ENCODE results near the gene HDAC8.
A peak's percentile ranks its signal among the peaks of the same experiment; 100 is the strongest.

HDAC8 gene

GRCh38 chrX:72358313-72358712 lies 214.3 kb downstream of the HDAC8 start:
- no peak overlapping the region for H3K4me3 ChIP-seq (ENCODE audit: control insufficient read depth, low read depth, low read length)
- DNase-seq (ENCODE audit: low read depth) = no peak
- TF ChIP-seq, protein P1, sequence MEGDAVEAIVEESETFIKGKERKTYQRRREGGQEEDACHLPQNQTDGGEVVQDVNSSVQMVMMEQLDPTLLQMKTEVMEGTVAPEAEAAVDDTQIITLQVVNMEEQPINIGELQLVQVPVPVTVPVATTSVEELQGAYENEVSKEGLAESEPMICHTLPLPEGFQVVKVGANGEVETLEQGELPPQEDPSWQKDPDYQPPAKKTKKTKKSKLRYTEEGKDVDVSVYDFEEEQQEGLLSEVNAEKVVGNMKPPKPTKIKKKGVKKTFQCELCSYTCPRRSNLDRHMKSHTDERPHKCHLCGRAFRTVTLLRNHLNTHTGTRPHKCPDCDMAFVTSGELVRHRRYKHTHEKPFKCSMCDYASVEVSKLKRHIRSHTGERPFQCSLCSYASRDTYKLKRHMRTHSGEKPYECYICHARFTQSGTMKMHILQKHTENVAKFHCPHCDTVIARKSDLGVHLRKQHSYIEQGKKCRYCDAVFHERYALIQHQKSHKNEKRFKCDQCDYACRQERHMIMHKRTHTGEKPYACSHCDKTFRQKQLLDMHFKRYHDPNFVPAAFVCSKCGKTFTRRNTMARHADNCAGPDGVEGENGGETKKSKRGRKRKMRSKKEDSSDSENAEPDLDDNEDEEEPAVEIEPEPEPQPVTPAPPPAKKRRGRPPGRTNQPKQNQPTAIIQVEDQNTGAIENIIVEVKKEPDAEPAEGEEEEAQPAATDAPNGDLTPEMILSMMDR (IDR thresholded peaks at IDR 0.05; ENCODE audit: control insufficient read depth, insufficient read depth, low read depth, low read length, missing control alignments) = no peak

DNA sequence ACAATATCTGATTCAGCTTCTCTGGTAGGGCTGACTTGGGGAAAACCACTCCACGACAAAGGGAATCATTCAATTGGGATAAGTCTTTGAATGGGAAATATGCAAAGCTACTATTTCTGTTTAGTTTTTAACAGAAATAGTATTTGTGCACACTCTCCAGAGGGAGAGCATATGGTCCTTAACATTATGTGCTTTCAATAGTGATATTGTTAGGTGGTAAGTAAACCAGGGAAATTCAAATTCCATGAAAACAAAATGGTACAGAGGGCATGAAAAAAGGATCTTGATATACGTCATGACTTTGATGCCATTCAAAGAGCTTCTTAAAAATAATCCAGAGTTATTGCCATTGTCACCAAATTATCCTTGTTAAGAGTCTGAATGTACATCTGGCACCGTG lies 219.9 kb downstream of the HDAC8 start:
- TF ChIP-seq, protein P1 (IDR thresholded peaks at IDR 0.05; ENCODE audit: control insufficient read depth, insufficient read depth, low read depth, low read length, missing control alignments) = no peak
- no peak overlapping the region for H3K4me3 ChIP-seq (ENCODE audit: control insufficient read depth, low read depth, low read length)
- DNase-seq (ENCODE audit: low read depth) = no peak

DNA sequence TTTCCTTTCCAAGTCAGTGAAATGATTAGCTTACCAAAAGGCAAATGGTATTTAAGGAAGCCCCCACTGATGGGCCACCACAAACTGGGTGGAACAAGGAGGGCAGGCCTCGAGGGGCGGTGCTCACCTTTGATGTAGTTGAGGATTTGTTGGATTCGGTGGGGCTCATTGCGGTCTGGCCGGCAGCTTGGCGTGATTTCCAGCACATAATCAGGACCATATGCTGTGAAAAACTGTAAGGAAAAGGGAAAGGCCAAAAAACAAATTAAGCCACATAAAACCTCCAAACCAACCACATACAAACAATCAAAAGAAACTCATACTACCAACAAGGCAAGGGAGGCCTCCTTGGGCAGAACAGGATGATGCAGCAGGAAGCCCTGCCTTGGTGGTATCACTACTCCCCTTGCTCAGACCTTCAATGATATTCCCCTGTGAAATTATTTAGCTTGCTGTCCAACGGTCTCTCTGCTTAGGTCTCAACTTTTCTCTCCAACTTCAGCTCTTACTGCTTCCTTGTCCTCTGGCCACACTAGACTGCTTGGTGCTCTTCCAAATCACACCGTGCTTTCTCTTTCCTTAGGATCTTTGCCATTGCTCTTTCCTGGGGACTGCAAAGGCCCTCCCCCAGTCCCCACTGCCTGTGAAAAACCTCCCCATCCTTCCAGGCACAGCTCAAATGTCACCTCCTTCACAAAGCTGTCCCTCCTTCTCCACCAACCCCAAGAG lies 220.9 kb downstream of the HDAC8 start:
- DNase-seq (ENCODE audit: low read depth) = peak; percentile 16
- TF ChIP-seq, protein P1 (IDR thresholded peaks at IDR 0.05; ENCODE audit: control insufficient read depth, insufficient read depth, low read depth, low read length, missing control alignments) = no peak

DNA sequence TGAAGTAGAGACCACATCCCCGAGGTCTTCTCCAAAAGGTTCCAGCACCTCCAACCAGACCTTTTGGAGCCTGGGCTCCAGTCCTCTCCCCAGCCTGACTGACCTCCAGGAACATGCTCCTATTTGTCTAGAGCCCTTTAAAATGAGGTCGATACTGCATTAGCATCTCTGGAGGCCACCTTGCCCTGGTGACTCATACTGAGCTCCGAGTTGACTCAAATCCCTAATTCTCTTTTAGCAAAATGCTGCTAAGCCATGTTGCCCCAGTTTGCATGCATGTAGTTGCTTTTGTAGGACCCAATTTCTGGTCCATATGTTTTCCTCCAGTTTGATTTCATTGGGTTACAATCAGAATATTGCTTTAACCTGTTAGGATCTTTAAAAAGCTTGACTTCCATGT lies 223.5 kb downstream of the HDAC8 start:
- H3K4me3 ChIP-seq (ENCODE audit: control insufficient read depth, low read depth, low read length) = no peak overlapping the region
- DNase-seq (ENCODE audit: low read depth) = no peak
- TF ChIP-seq, protein P1 (IDR thresholded peaks at IDR 0.05; ENCODE audit: control insufficient read depth, insufficient read depth, low read depth, low read length, missing control alignments) = no peak

More for the DNA sequence above, 220.9 kb downstream of the HDAC8 start:
- no peak overlapping the region for H3K4me3 ChIP-seq (ENCODE audit: control insufficient read depth, low read depth, low read length)

GRCh38 chrX:72348247-72348979 lies 224.2 kb downstream of the HDAC8 start:
- DNase-seq (ENCODE audit: low read depth) = no peak
- H3K4me3 ChIP-seq (ENCODE audit: control insufficient read depth, low read depth, low read length) = no peak overlapping the region
- TF ChIP-seq, protein P1 (IDR thresholded peaks at IDR 0.05; ENCODE audit: control insufficient read depth, insufficient read depth, low read depth, low read length, missing control alignments) = no peak

DNA sequence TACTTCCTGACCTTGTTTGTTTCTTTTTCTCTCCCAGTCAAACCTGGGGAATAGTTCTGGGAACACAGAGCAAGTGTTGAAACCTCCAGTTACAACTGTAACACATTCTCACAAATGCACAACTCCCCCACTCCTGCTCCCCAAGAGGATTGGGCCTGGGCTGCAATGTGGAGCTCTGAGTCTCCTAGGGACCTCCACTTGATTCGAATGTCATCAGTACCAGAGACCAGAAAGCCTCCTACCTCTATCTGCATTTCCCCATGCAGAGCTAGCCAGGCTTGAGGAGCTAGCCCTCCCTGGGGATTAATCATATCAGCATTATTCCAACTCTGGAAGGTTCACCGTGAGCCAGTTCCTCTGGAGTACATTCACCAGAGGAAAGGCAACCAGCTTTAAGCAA lies 225.3 kb downstream of the HDAC8 start:
- no peak overlapping the region for H3K4me3 ChIP-seq (ENCODE audit: control insufficient read depth, low read depth, low read length)
- TF ChIP-seq, protein P1 (IDR thresholded peaks at IDR 0.05; ENCODE audit: control insufficient read depth, insufficient read depth, low read depth, low read length, missing control alignments) = no peak

More for the DNA sequence above, 225.3 kb downstream of the HDAC8 start:
- DNase-seq (ENCODE audit: low read depth) = no peak

Data from AG09309 (cell line).